ENCODE results near the gene HOXC4. TPM values are rescaled to one million over a fixed set of nuclear protein-coding genes. Genes with fewer than 3 reads are reported as not detected.

The HOXC4 gene
- total and polyA plus RNA-seq, 7 donors, result 0.38 to 1.2 (median 0.69) TPM; not detected in 3

DNA sequence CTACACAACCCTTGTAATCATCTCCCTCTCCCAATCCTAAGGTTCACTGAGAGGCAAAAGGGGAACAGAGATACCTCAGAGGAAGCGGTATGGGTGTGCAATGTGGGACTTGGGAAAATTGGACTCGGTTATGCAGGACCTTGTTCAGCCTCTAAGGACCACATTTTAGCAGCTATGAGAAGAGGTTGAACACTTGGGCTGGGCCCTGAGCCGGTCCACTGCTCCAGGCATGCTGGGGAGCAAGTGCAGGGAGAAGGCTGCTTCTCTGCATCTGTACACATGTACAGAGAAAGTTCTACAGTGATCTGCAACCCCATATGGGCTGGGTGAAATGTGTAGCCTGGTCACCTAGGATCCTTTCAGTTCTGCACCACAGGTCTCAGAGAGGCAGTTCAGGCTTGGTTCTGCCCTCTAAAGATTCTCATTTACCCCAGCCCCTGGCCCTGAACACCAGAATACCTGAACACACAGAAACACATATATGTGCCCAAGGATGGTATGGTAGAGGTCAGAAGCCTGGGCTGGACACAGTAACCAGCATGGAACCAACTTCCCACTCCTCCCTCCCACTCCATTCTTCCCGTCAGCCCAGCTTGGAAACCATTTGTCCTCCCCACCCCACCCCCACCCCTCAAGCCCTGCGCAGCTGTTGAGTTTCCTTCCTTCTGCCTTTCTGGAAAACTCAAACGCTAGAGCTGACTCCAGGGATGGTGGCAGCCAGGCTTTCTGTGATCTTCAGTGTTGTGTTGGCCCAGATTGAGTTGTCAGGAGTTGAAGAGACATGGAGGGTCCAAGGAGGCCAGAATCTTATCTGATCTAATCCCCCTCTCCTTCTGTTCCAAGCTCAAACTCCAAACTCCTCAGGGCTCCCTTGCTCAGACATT is 10.4 kb upstream of the HOXC4 start:
- Histone ChIP-seq H3K27ac (no peak overlapping the region), H3K36me3 (no peaks in the 10 kb centered on the region), H3K4me1 (peaks cover 0 to 12% (median 10%) of the 10 kb centered on the region in 4 donors), H3K9me3 (no peaks in the 10 kb centered on the region), H3K4me3 (no peak overlapping the region), H3K27me3 (peaks cover 39 to 99% (median 96%) of the 10 kb centered on the region in 3 donors)
- intact Hi-C loops (cut with DNase I), result no loop called here
- TF ChIP-seq POLR2AphosphoS5 (IDR thresholded peaks at IDR 0.05), result no peak
- TF ChIP-seq POLR2A (IDR thresholded peaks at IDR 0.05), result no peak
- TF ChIP-seq, protein P1, sequence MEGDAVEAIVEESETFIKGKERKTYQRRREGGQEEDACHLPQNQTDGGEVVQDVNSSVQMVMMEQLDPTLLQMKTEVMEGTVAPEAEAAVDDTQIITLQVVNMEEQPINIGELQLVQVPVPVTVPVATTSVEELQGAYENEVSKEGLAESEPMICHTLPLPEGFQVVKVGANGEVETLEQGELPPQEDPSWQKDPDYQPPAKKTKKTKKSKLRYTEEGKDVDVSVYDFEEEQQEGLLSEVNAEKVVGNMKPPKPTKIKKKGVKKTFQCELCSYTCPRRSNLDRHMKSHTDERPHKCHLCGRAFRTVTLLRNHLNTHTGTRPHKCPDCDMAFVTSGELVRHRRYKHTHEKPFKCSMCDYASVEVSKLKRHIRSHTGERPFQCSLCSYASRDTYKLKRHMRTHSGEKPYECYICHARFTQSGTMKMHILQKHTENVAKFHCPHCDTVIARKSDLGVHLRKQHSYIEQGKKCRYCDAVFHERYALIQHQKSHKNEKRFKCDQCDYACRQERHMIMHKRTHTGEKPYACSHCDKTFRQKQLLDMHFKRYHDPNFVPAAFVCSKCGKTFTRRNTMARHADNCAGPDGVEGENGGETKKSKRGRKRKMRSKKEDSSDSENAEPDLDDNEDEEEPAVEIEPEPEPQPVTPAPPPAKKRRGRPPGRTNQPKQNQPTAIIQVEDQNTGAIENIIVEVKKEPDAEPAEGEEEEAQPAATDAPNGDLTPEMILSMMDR (IDR thresholded peaks at IDR 0.05), result no peak
- TF ChIP-seq EP300 (IDR thresholded peaks at IDR 0.05), result no peak
- WGBS, 2 donors, result 35 to 39% methylated on average over 6 of the region's 6 CpGs
- DNase-seq, result no peak

DNA sequence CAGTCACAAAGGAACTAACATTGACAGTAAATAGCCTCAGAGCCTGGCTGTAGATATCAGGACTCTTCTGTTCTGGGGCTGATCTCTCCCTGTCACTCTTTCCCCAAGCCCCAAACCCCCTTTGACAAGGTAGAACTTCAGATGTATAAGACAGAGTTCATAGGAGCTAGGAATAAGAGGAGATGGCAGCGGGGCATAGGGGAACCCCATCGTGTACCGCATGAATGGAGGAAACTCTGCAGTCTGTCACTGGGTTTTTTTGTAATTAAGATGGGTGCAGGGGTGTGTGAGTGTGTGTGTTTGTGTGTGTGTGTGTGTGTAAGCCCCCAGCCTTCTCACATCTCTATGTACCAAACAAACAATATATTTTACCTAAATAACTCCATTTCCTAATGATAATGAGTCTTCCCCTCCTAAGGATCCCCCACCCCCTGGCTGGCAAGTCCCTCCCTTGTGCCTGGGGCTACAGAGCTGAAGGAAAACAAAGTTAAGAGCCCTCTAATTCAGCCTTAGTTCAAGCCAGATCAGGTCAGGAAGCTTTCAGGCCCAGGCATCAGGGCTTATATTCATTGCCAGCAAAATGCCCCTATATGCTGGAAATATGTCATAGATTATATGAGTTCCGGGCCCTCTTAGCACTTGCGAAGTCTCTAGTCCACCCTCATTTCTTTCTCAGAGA is 9.1 kb upstream of the HOXC4 start:
- TF ChIP-seq POLR2AphosphoS5 (IDR thresholded peaks at IDR 0.05) (no peak), POLR2A (IDR thresholded peaks at IDR 0.05) (no peak), EP300 (IDR thresholded peaks at IDR 0.05) (no peak)
- TF ChIP-seq, protein P1 (IDR thresholded peaks at IDR 0.05), result no peak
- H3K36me3 ChIP-seq, result no peaks in the 10 kb centered on the region
- WGBS, 2 donors, result 33 to 45% methylated on average over 5 of the region's 5 CpGs
- H3K9me3 ChIP-seq, result no peaks in the 10 kb centered on the region
- intact Hi-C loops (cut with DNase I), result loop anchor here (1.0 kb wide), 1 partner anchor 17 kb away; no protein-coding TSS in a partner anchor
- peaks cover 51 to 99% (median 98%) of the 10 kb centered on the region in 3 donors for H3K27me3 ChIP-seq
- peaks cover 0 to 12% (median 10%) of the 10 kb centered on the region in 4 donors for H3K4me1 ChIP-seq
- no peak overlapping the region for H3K4me3 ChIP-seq
- no peak overlapping the region for H3K27ac ChIP-seq
- DNase-seq, result no peak

DNA sequence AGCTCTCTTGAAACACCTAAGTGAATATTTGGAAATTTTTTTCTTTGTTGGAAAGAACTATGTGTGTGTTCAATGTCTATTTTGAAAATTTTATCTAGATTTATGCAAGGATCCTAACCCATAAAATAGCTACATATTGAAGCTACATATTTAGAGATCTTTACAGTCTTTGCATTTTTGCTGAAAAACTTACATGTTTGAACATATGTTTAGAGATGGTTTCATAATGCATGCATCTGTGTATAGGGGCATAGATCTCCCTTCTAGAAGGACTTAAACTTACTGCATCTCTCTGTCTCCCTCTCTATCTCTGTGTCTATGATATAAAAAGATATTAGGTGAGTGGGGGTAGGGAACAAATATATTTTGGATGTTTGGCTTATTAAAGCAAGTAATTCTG is 8.2 kb upstream of the HOXC4 start:
- H3K4me3 ChIP-seq, result no peak overlapping the region
- H3K27me3 ChIP-seq, result peaks cover 57 to 99% (median 98%) of the 10 kb centered on the region in 3 donors
- no peaks in the 10 kb centered on the region for H3K36me3 ChIP-seq
- H3K4me1 ChIP-seq, result peaks cover 0 to 12% (median 10%) of the 10 kb centered on the region in 4 donors
- no peak for DNase-seq
- TF ChIP-seq EP300 (IDR thresholded peaks at IDR 0.05) (no peak), POLR2AphosphoS5 (IDR thresholded peaks at IDR 0.05) (no peak), POLR2A (IDR thresholded peaks at IDR 0.05) (no peak)
- TF ChIP-seq, protein P1 (IDR thresholded peaks at IDR 0.05), result no peak
- no peak overlapping the region for H3K27ac ChIP-seq
- H3K9me3 ChIP-seq, result no peaks in the 10 kb centered on the region
- intact Hi-C loops (cut with DNase I), result loop anchor here (1.0 kb wide), 1 partner anchor 16 kb away; no protein-coding TSS in a partner anchor

DNA sequence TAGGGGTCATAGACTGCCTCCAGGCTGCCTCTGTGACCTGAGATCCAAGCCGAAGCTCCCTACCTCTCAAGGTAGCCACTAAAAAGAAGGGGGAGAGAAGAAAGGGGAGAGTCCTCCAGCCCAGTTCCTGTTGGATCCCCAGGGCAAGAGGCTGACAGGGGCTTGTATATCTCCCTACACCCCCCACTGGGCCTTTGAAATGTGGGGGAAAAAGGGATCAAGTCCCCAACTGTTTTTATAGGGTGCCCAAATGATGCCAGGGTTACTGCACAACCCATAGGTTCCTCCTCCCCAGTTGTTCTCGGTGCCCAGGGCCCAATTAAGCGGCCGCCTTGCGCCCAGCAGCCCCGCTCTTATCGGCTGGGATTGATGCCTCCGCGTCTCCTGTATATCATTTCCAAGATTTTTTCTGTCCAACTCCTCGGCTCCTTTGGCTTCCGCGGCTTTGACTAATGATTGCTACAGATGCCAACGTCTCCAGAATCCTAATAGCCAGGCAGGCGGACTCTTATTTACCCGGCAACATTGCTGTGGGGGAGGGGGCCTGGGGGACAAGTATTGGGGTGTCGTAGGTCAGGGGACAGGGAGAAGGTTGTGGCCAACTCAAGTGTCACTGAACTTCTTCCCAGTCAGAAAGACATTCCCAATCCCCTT is 7.6 kb upstream of the HOXC4 start:
- TF ChIP-seq POLR2AphosphoS5 (IDR thresholded peaks at IDR 0.05) (no peak), POLR2A (IDR thresholded peaks at IDR 0.05) (no peak), EP300 (IDR thresholded peaks at IDR 0.05) (no peak)
- TF ChIP-seq, protein P1 (IDR thresholded peaks at IDR 0.05), result no peak
- Histone ChIP-seq H3K4me1 (peaks cover 0 to 13% (median 11%) of the 10 kb centered on the region in 4 donors), H3K36me3 (no peaks in the 10 kb centered on the region), H3K4me3 (no peak overlapping the region), H3K9me3 (no peaks in the 10 kb centered on the region), H3K27ac (no peak overlapping the region), H3K27me3 (peaks cover 62 to 100% (median 98%) of the 10 kb centered on the region in 3 donors)
- WGBS, 2 donors, result 32 to 36% methylated on average over 16 of the region's 16 CpGs
- intact Hi-C loops (cut with DNase I), result loop anchor here (1.0 kb wide), 1 partner anchor 15 kb away; no protein-coding TSS in a partner anchor
- DNase-seq, result no peak

Measured in sigmoid colon (tissue), 7 donors.